Ovary (tissue), 9 donors: ENCODE results near the gene PTPRU. TPM values are rescaled to one million over a fixed set of nuclear protein-coding genes. Genes with fewer than 3 reads are reported as not detected.

ENCODE experiments used
- DNase-seq, 5 donors: peaks; one replicate each; pipeline ENCODE4 v3.0.0-alpha.2; 2019 to 2020
- H3K27ac ChIP-seq, 2 donors: fragments of 200-600 bp; one replicate each; pipeline versions ENCODE4 v1.5.1 to v1.8.0; 2019 to 2022
- H3K27me3 ChIP-seq: fragments of 200-600 bp; one replicate; pipeline ENCODE4 v1.8.0; 2022
- H3K36me3 ChIP-seq: fragments of 200-600 bp; sonication (generic); one replicate; pipeline ENCODE4 v1.5.1; 2019
- H3K4me1 ChIP-seq: one replicate; pipeline ENCODE4 v1.8.1; 2013; ENCODE audit warnings: mild to moderate bottlenecking, moderate library complexity; ENCODE audit not compliant: insufficient read depth
- H3K4me3 ChIP-seq: fragments of 200-600 bp; sonication (generic); one replicate; pipeline ENCODE4 v1.5.1; 2017
- H3K9me3 ChIP-seq, 2 donors: fragments of 200-600 bp in 1 of 2; sonication (generic) in 1 of 2; one replicate each; pipeline versions ENCODE4 v1.5.1 to v1.8.1; 2013 to 2019; ENCODE audit warnings: mild to moderate bottlenecking in 1 of 2, moderate library complexity in 1 of 2
- EP300 ChIP-seq: sonication (generic); formaldehyde crosslinking; IDR thresholded peaks from one replicate; pipeline ENCODE4 v1.6.1; 2017; ENCODE audit warnings: antibody characterized with exemption
- POLR2A ChIP-seq: fragments of 450-650 bp; IDR thresholded peaks from one replicate; pipeline ENCODE4 v1.6.1; 2017; ENCODE audit warnings: antibody characterized with exemption, mild to moderate bottlenecking, moderate library complexity
- WGBS, 3 donors: extraction: QIAGEN DNeasy Blood & Tissue Kit in 1 of 3; methylation state at CpG; one replicate each; pipeline versions ENCODE4 v1.1.5 to v1.1.7; 2013 to 2017; 5-methylcytosine and 5-hydroxymethylcytosine counted together
- intact Hi-C, 4 donors: fragments of 100-400 bp; cut with DNase I; formaldehyde crosslinking; loops; one replicate each; pipeline versions ENCODE4 v1.11.0 to v1.15.1; 2022 to 2023
- polyA plus RNA-seq, 2 donors: library from polyadenylated mRNA; stranded (reverse); fragments of 200-250 nt in 1 of 2; fragments of 350-450 nt in 1 of 2; fragmentation: Illumina TruSeq in 1 of 2; extraction: RNeasy Lipid Tissue Mini Kit (QIAGEN cat#74804) in 1 of 2; gene quantifications; one replicate each; pipeline ENCODE4 v1.2.3, GENCODE V29; 2013 to 2014
- total RNA-seq, 7 donors: library from RNA; depleted of rRNA in 2 of 7; stranded (reverse); fragments of >200 nt in 2 of 7; fragmentation: NEBNext Ultra II Directional in 3 of 7; extraction: Animal tissue kit (Norgen Biotek cat#: 25700) in 3 of 7; gene quantifications; one replicate each; pipeline versions ENCODE4 v1.1.0 to v1.2.4, GENCODE V29; 2016 to 2023
- TF ChIP-seq, protein P1 (sequence below), 3 donors: fragments of 450-650 bp in 2 of 3; fragments of 200-600 bp in 1 of 3; IDR thresholded peaks; one replicate each; pipeline versions ENCODE4 v1.5.1 to v1.8.0; 2016 to 2022; ENCODE audit warnings: antibody characterized with exemption in 3 of 3, mild to moderate bottlenecking in 1 of 3
- donor health status: DM: no; HTN: no; CAD: no; lungs with moderate emphysema.
- donor health status: DM: no; HTN: no; CAD: no.
- donor health status: Bipolar disorder and iron deficiency.
- donor health status: DM: yes; HTN: yes; CAD: no.
- donor health status: DM: no; HTN: no; CAD: no.
- donor health status: DM: yes; HTN: yes; CAD: no.

PTPRU gene
- total and polyA plus RNA-seq, 9 donors, result 2.9 to 45.2 (median 29.9) TPM

DNA sequence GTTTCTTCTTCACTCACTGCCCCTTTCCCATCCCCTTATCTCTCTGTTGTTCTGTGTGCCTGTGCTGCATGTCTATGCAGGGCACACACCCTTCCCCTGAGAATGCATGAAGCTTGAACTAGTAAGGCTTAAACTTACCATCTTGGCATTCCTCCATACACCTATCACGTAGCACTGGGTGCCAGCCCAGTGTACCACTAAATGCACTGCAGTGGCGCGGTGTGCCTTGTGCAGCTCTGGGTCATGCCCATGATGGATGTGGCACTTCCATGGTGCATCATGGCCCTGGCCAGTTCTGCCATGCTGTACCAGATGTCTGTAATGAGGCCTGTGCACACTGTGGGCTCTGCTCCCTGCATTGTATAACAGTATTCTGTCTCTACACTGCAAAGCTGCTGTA lies 10.7 kb downstream of the PTPRU start:
- intact Hi-C loops, result loop anchor here in 2 of 4 donors (10.0 kb wide), 2 partner anchors 228 to 1138 kb away; no protein-coding TSS in a partner anchor
- TF ChIP-seq EP300 (no peak), POLR2A (no peak)
- TF ChIP-seq, protein P1, sequence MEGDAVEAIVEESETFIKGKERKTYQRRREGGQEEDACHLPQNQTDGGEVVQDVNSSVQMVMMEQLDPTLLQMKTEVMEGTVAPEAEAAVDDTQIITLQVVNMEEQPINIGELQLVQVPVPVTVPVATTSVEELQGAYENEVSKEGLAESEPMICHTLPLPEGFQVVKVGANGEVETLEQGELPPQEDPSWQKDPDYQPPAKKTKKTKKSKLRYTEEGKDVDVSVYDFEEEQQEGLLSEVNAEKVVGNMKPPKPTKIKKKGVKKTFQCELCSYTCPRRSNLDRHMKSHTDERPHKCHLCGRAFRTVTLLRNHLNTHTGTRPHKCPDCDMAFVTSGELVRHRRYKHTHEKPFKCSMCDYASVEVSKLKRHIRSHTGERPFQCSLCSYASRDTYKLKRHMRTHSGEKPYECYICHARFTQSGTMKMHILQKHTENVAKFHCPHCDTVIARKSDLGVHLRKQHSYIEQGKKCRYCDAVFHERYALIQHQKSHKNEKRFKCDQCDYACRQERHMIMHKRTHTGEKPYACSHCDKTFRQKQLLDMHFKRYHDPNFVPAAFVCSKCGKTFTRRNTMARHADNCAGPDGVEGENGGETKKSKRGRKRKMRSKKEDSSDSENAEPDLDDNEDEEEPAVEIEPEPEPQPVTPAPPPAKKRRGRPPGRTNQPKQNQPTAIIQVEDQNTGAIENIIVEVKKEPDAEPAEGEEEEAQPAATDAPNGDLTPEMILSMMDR (IDR thresholded peaks at IDR 0.05), result no peak
- H3K27me3 ChIP-seq, result no peaks in the 10 kb centered on the region
- no peak overlapping the region for H3K27ac ChIP-seq
- WGBS, 3 donors, result 61 to 89% (median 74%) methylated on average over 3 of the region's 3 CpGs
- H3K9me3 ChIP-seq, result no peaks in the 10 kb centered on the region
- no peak for DNase-seq
- no peaks in the 10 kb centered on the region for H3K4me1 ChIP-seq
- H3K36me3 ChIP-seq, result no peaks in the 10 kb centered on the region
- H3K4me3 ChIP-seq, result no peak overlapping the region

DNA sequence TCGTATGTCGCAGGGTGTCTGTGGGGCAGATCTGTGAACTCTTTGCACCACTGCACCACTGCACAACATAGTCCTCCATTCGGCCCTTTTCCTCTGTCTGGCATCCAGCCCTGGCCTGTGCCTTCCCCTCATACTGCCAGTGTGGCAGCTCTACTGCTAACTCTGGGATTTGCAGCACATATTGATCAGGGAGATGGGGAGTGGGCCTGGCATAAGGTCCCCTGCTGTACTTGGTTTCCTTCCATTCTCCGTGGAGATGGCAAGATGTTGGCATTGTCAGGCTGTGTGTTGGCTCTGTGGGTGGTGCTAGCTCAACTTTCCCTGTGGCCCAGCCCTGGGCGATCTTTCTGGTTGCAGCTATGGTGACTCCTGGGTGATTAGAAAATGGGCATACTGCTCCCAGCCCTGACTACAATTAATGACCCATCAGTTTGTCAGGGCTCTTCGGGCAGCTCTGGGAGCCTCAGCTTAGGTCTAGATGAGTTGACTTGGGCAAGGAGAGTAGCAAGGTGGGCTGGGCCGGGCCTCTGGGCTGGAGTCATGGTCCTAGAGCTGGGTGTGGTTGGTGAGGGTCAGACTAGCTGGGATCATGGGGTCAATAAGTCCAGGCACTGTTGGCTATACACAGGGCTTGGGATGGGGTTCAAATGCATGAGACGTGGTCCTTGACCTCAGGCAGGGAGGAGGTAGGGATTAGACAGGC lies 11.4 kb downstream of the PTPRU start:
- no peak for DNase-seq
- intact Hi-C loops, result loop anchor here in 2 of 4 donors (10.0 kb wide), 2 partner anchors 227 to 1137 kb away; no protein-coding TSS in a partner anchor
- Histone ChIP-seq H3K4me1 (no peaks in the 10 kb centered on the region), H3K27ac (no peak overlapping the region), H3K27me3 (no peaks in the 10 kb centered on the region), H3K4me3 (no peak overlapping the region), H3K9me3 (no peaks in the 10 kb centered on the region), H3K36me3 (no peaks in the 10 kb centered on the region)
- TF ChIP-seq, protein P1 (IDR thresholded peaks at IDR 0.05), result no peak
- no peak for TF ChIP-seq EP300
- TF ChIP-seq POLR2A, result no peak
- 87 to 91% (median 88%) methylated on average over 8 of the region's 8 CpGs for WGBS, 3 donors

DNA sequence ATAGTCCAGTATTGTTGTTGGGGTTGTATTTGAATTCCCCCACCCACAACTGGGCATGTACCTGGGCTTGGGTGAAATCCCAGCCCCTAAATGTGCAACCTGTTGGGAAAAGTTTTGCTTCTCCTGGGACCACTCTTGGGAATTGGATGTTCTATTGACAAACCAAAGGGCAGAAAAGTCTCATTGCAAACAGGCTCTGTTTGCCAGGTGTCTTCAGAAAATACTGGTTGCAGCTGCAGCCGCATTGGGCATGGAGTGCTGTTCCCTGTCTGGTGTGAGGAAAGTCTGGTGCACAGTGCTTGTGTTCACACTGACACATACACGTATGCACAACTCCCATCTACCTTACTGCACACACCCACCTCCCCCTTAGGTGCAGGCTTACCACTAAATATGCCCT lies 12.1 kb downstream of the PTPRU start:
- TF ChIP-seq EP300 (no peak), POLR2A (no peak)
- TF ChIP-seq, protein P1 (IDR thresholded peaks at IDR 0.05), result no peak
- no peaks in the 10 kb centered on the region for H3K27me3 ChIP-seq
- H3K27ac ChIP-seq, result no peak overlapping the region
- intact Hi-C loops, result loop anchor here in 2 of 4 donors (10.0 kb wide), 2 partner anchors 226 to 1136 kb away; no protein-coding TSS in a partner anchor
- WGBS, 3 donors, result 83 to 87% (median 84%) methylated on average over 2 of the region's 2 CpGs
- DNase-seq, result no peak
- H3K9me3 ChIP-seq, result no peaks in the 10 kb centered on the region
- H3K36me3 ChIP-seq, result no peaks in the 10 kb centered on the region
- no peaks in the 10 kb centered on the region for H3K4me1 ChIP-seq
- H3K4me3 ChIP-seq, result no peak overlapping the region

DNA sequence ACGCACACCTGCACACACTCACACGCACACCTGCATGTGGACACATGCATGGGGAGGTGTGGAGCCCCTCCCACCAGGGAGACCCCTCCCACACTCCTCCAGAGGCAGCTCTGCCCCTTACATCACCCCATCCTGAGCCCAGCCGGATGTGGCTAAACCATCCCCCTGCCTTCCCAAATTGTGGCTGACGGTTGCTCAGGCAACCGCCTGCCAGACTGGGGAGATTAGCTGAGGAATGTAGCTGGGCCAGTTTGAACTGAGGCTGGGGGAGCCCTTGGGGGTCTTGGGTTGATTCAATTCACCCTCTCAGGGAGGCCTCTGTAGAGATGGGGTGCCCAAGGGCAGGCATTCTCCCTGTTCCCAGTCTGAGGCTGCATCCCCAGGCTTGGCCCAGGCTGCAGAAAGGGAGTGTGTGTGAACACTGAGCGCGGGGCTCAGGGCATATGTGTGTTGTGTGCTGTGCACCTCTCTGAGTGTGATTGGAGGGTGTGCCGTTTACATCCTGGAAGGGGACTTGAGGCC lies 12.9 kb downstream of the PTPRU start:
- intact Hi-C loops, result loop anchor here in 2 of 4 donors (10.0 kb wide), 2 partner anchors 226 to 1136 kb away; no protein-coding TSS in a partner anchor
- no peaks in the 10 kb centered on the region for H3K36me3 ChIP-seq

More for the DNA sequence above, 12.9 kb downstream of the PTPRU start:
- Histone ChIP-seq H3K9me3 (no peaks in the 10 kb centered on the region), H3K4me1 (no peaks in the 10 kb centered on the region), H3K27me3 (no peaks in the 10 kb centered on the region), H3K4me3 (no peak overlapping the region), H3K27ac (no peak overlapping the region)
- DNase-seq, result no peak
- TF ChIP-seq POLR2A (no peak), EP300 (no peak)
- TF ChIP-seq, protein P1 (IDR thresholded peaks at IDR 0.05), result no peak
- WGBS, 3 donors, result 72 to 77% (median 73%) methylated on average over 8 of the region's 8 CpGs
